ENCODE measurements around the gene RNF123. TPM values are rescaled to one million over a fixed set of nuclear protein-coding genes. Genes with fewer than 3 reads are reported as not detected.

The RNF123 gene
- total RNA-seq, 6 experiments from 2014 or later = 32.4 to 48.3 (median 39.9) TPM

DNA sequence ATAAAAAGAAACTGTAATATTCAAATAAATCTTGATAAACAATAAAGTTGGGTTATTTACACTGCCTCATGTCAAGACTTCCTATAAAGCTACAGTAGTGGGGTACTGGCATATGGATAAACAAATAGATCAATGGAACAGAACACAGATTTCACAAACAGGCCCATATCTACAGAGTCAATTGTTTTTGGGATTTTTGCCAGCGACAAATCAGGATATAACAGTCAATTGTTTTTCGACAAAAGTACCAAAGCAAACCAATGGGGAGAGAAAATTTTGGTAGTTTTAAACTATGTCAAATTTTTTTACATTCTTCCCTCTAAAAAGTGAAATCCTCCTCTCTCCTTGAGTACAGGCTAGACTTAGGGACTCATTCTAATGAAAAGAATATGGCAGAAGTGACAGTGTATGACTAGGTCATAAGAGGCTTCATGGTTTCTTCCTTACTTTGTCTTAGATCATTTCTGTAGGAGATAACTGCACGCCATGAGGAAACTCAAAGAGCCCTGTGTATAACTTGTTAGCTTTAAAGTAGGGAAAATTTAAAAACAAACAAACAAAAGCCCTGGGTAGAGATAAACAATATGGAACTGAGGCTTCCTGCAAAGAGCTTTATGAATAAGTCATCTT is 80.0 kb downstream of the RNF123 start:
- Histone ChIP-seq H3K27ac (no peak overlapping the region), H3K9me3 (no peaks in the 10 kb centered on the region), H3K36me3 (no peaks in the 10 kb centered on the region), H3K4me3 (no peak overlapping the region), H3K27me3 (no peaks in the 10 kb centered on the region), H3K4me1 (peaks cover 0 to 4% (median 0%) of the 10 kb centered on the region in 4 donors)
- DNase-seq (no peak), ATAC-seq (peak in 2 of 4 donors; percentile 33 to 46)
- intact Hi-C loops (cut with DNase I) = no loop called here
- WGBS (ENCODE audit: insufficient coverage, low coverage, low lambda C conversion rate, missing lambda C conversion rate) = 47% methylated on average over 3 of the region's 3 CpGs
- TF ChIP-seq, protein P1, sequence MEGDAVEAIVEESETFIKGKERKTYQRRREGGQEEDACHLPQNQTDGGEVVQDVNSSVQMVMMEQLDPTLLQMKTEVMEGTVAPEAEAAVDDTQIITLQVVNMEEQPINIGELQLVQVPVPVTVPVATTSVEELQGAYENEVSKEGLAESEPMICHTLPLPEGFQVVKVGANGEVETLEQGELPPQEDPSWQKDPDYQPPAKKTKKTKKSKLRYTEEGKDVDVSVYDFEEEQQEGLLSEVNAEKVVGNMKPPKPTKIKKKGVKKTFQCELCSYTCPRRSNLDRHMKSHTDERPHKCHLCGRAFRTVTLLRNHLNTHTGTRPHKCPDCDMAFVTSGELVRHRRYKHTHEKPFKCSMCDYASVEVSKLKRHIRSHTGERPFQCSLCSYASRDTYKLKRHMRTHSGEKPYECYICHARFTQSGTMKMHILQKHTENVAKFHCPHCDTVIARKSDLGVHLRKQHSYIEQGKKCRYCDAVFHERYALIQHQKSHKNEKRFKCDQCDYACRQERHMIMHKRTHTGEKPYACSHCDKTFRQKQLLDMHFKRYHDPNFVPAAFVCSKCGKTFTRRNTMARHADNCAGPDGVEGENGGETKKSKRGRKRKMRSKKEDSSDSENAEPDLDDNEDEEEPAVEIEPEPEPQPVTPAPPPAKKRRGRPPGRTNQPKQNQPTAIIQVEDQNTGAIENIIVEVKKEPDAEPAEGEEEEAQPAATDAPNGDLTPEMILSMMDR (IDR thresholded peaks at IDR 0.05) = no peak
- no peak for TF ChIP-seq POLR2A (IDR thresholded peaks at IDR 0.05)

GRCh38 chr3:49769926-49770325 is 80.6 kb downstream of the RNF123 start:
- H3K9me3 ChIP-seq = no peaks in the 10 kb centered on the region
- DNase-seq (no peak), ATAC-seq (no peak)
- intact Hi-C loops (cut with DNase I) = no loop called here
- no peaks in the 10 kb centered on the region for H3K36me3 ChIP-seq
- H3K4me1 ChIP-seq = peaks cover 0 to 4% (median 0%) of the 10 kb centered on the region in 4 donors
- no peak overlapping the region for H3K27ac ChIP-seq
- no peak overlapping the region for H3K4me3 ChIP-seq
- H3K27me3 ChIP-seq = no peaks in the 10 kb centered on the region
- TF ChIP-seq, protein P1 (IDR thresholded peaks at IDR 0.05) = no peak
- no peak for TF ChIP-seq POLR2A (IDR thresholded peaks at IDR 0.05)

Small RNA genes within 50 kb of the gene (small RNA-seq; reads per million reads assigned to genes)
- gene AMIGO3 (0 reads per million in 2 experiments), gene COX6CP14 (0 reads per million in 2 experiments)

Other genes starting within 250 kb of the RNF123 start
- 10 to 100 TPM; 54.5 to 92.5 (median 65.2) TPM for gene DAG1, start 219.3 kb upstream of the RNF123 start, total RNA-seq
- gene BSN, start 135.1 kb upstream of the RNF123 start, total RNA-seq = under 1 TPM; 0.31 to 0.68 (median 0.50) TPM
- 100 to 1,000 TPM in 2 of 6 experiments, 10 to 100 TPM in 4; 60.9 to 114 (median 90.5) TPM for gene APEH, start 15.2 kb upstream of the RNF123 start, total RNA-seq
- 100 to 1,000 TPM; 321 to 695 (median 632) TPM for gene MST1, start 83 bp upstream of the RNF123 start, total RNA-seq
- gene AMIGO3, start 30.1 kb downstream of the RNF123 start, total RNA-seq = 1 to 10 TPM in 1 of 6 experiments, under 1 TPM in 3, not detected in 2; 0.07 to 2.4 (median 0.64) TPM
- 10 to 100 TPM; 12.2 to 34.2 (median 25.6) TPM for gene GMPPB, start 34.4 kb downstream of the RNF123 start, total RNA-seq
- 10 to 100 TPM; 12.6 to 19.6 (median 16.2) TPM for gene IP6K1, start 97.0 kb downstream of the RNF123 start, total RNA-seq
- gene CDHR4, start 110.3 kb downstream of the RNF123 start, total RNA-seq = not detected
- 1 to 10 TPM in 1 of 6 experiments, under 1 TPM in 5; 0.46 to 1.2 (median 0.73) TPM for gene INKA1, start 113.7 kb downstream of the RNF123 start, total RNA-seq
- 10 to 100 TPM; 16.4 to 39.1 (median 28.5) TPM for gene UBA7, start 124.4 kb downstream of the RNF123 start, total RNA-seq
- gene TRAIP, start 167.0 kb downstream of the RNF123 start, total RNA-seq = 1 to 10 TPM in 3 of 6 experiments, under 1 TPM in 3; 0.55 to 3.1 (median 0.98) TPM
- gene CAMKV, start 180.3 kb downstream of the RNF123 start, total RNA-seq = not detected
- gene MST1R, start 214.3 kb downstream of the RNF123 start, total RNA-seq = 1 to 10 TPM in 1 of 6 experiments, under 1 TPM in 5; 0.15 to 1.9 (median 0.50) TPM
- gene MON1A, start 240.3 kb downstream of the RNF123 start, total RNA-seq = 10 to 100 TPM in 2 of 6 experiments, 1 to 10 TPM in 4; 5.4 to 14.2 (median 7.5) TPM

Data from right lobe of liver (tissue), 6 donors.